Astrocyte of the spinal cord (primary cell): ENCODE results near the gene PGM1.

Experiments
- DNase-seq: peaks from one replicate; pipeline ENCODE4 v3.0.0; 2011; ENCODE audit warnings: low read depth, low spot score
- H3K4me3 ChIP-seq: 2 replicates; pipeline ENCODE4 v1.5.1; 2011; ENCODE audit warnings: low read depth, mild to moderate bottlenecking, low read length, moderate library complexity
- CTCF ChIP-seq: IDR thresholded peaks from 2 replicates; pipeline ENCODE4 v1.5.1; 2012; ENCODE audit warnings: low read depth, mild to moderate bottlenecking, low read length, inconsistent platforms
- in situ Hi-C: cut with HindIII; loops from 2 replicates; pipeline ENCODE4 v1.10.0; 2017; ENCODE audit warnings: low sequenced_read_pairs

The PGM1 gene

GRCh38 chr1:63611231-63611630 is 18.0 kb downstream of the PGM1 start:
- DNase-seq = no peak
- no peak for TF ChIP-seq CTCF
- H3K4me3 ChIP-seq = no peak overlapping the region
- in situ Hi-C loops = no loop called here

GRCh38 chr1:63612564-63612963 is 19.4 kb downstream of the PGM1 start:
- no peak for DNase-seq
- no peak for TF ChIP-seq CTCF
- in situ Hi-C loops = no loop called here
- no peak overlapping the region for H3K4me3 ChIP-seq

- TF ChIP-seq CTCF = no peak
- no peak for DNase-seq
Observed at GRCh38 chr1:63612971-63613370, 19.8 kb downstream of the PGM1 start.

GRCh38 chr1:63615768-63616420 is 22.7 kb downstream of the PGM1 start:
- no peak overlapping the region for H3K4me3 ChIP-seq
- TF ChIP-seq CTCF = peak; percentile 62
- in situ Hi-C loops = no loop called here
- peak; percentile 81 for DNase-seq

More at GRCh38 chr1:63612971-63613370, 19.8 kb downstream of the PGM1 start:
- no peak overlapping the region for H3K4me3 ChIP-seq
- in situ Hi-C loops = no loop called here

GRCh38 chr1:63617450-63617849 is 24.2 kb downstream of the PGM1 start:
- no peak for DNase-seq
- no peak overlapping the region for H3K4me3 ChIP-seq
- TF ChIP-seq CTCF = no peak
- in situ Hi-C loops = no loop called here

- DNase-seq = peak; percentile 14
- H3K4me3 ChIP-seq = no peak overlapping the region
- in situ Hi-C loops = no loop called here
- no peak for TF ChIP-seq CTCF
Observed at GRCh38 chr1:63618011-63618410, 24.8 kb downstream of the PGM1 start.
